ENCODE data around the gene H2BW2. TPM values are rescaled to one million over a fixed set of nuclear protein-coding genes. Genes with fewer than 3 reads are reported as not detected.

H2BW2 gene
- total RNA-seq, 2 donors from 2014 or later: not detected

DNA sequence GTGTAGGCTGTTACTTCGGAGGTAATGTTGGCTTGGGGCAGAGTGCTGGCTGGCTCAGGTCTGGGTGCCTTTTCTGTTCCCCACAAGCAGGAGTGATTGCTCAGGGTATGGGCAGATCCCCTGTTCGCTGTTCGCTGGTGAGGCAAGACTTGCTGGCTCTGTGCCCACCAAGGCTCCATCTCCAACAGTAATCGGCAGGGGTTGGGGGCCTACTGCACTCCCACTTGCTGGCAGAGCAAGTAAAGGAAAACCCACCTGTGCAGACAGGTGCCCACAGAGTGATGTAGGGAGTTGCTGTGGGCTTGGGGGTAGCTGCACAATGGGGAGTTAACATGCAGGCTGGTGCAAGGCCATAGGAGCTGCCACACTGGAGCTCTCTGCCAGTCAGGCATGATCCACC is 44.3 kb downstream of the H2BW2 start:
- DNase-seq: no peak
- no peak overlapping the region for H3K27ac ChIP-seq
- peaks cover 5% of the 10 kb centered on the region for H3K27me3 ChIP-seq
- H3K36me3 ChIP-seq: no peaks in the 10 kb centered on the region
- no peak overlapping the region for H3K4me3 ChIP-seq
- no peak overlapping the region for H3K9ac ChIP-seq (ENCODE audit: low read depth in 2 of 2, low read length in 2 of 2)
- no peaks in the 10 kb centered on the region for H3K9me3 ChIP-seq
- intact Hi-C loops (cut with DNase I): no loop called here
- TF ChIP-seq, protein P1, sequence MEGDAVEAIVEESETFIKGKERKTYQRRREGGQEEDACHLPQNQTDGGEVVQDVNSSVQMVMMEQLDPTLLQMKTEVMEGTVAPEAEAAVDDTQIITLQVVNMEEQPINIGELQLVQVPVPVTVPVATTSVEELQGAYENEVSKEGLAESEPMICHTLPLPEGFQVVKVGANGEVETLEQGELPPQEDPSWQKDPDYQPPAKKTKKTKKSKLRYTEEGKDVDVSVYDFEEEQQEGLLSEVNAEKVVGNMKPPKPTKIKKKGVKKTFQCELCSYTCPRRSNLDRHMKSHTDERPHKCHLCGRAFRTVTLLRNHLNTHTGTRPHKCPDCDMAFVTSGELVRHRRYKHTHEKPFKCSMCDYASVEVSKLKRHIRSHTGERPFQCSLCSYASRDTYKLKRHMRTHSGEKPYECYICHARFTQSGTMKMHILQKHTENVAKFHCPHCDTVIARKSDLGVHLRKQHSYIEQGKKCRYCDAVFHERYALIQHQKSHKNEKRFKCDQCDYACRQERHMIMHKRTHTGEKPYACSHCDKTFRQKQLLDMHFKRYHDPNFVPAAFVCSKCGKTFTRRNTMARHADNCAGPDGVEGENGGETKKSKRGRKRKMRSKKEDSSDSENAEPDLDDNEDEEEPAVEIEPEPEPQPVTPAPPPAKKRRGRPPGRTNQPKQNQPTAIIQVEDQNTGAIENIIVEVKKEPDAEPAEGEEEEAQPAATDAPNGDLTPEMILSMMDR (IDR thresholded peaks at IDR 0.05): no peak
- H3K4me1 ChIP-seq: no peaks in the 10 kb centered on the region

DNA sequence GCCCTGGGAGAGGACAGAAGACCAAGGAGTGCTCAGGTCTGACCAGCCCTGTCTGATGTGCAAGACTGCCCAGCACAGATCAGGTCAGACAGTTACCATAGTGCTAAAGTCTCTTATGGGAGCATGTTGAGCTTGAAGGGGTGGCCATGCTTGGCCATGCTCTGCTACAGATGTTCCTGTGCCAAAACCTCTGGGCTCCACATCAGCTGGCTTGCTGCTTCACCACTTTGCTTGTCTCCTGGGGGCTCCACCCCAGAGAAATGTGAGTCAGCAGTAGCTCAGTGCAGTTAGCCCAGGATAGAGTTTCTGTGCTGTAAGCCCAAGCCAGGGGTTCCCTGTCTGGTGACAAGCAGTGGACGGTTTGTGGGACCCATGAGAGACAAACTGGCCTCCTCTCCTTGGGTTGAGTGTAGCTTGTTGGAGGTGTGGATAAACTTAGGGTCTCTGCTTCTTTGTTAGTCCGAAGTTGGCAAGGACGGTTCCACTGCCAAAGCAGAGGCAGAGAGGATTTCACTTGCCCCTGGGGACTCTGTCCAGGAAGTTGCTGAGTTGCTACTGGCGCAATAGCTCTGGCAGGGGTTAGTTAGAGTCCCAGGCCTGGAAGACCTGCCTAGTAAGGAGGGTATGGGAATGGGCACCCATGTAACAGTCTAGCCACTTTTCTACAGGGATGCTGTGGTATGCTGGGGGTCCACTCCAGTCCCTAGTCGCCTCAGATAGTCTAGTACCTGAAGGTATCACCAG is 45.0 kb downstream of the H2BW2 start:
- H3K27ac ChIP-seq: no peak overlapping the region
- no peaks in the 10 kb centered on the region for H3K36me3 ChIP-seq
- H3K9ac ChIP-seq (ENCODE audit: low read depth in 2 of 2, low read length in 2 of 2): no peak overlapping the region
- no peak for DNase-seq
- TF ChIP-seq, protein P1 (IDR thresholded peaks at IDR 0.05): no peak
- intact Hi-C loops (cut with DNase I): no loop called here
- peaks cover 5% of the 10 kb centered on the region for H3K27me3 ChIP-seq
- no peaks in the 10 kb centered on the region for H3K4me1 ChIP-seq
- H3K4me3 ChIP-seq: no peak overlapping the region
- H3K9me3 ChIP-seq: no peaks in the 10 kb centered on the region

GRCh38 chrX:104085477-104085876 is 45.7 kb downstream of the H2BW2 start:
- Histone ChIP-seq H3K4me1 (no peaks in the 10 kb centered on the region), H3K27ac (no peak overlapping the region), H3K27me3 (peaks cover 5% of the 10 kb centered on the region), H3K9ac (ENCODE audit: low read depth in 2 of 2, low read length in 2 of 2) (no peak overlapping the region), H3K36me3 (no peaks in the 10 kb centered on the region), H3K9me3 (no peaks in the 10 kb centered on the region), H3K4me3 (no peak overlapping the region)
- intact Hi-C loops (cut with DNase I): no loop called here
- TF ChIP-seq, protein P1 (IDR thresholded peaks at IDR 0.05): no peak
- DNase-seq: no peak

DNA sequence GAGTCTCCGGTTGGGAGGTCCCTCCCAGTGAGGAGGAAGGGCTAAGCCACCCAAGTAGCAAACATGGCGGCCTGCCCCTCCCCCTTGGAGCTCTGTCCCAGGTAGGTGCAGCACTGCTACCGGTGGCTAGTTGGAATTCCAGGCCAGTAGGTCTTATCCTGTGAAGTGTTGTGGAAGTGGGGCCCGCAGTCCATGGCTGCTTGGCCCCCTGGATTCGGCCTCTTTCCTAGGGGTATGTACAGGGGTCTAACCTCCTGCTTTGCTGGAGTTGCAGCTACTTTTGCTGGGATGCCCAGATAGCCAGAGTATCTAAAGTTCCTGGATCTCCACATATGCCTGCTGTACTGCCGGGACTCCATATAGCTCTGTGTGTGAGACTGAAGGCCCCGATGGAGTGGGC is 46.2 kb downstream of the H2BW2 start:
- H3K9me3 ChIP-seq: no peaks in the 10 kb centered on the region
- H3K27me3 ChIP-seq: peaks cover 5% of the 10 kb centered on the region
- H3K27ac ChIP-seq: no peak overlapping the region
- H3K4me3 ChIP-seq: no peak overlapping the region
- H3K4me1 ChIP-seq: no peaks in the 10 kb centered on the region
- DNase-seq: no peak
- TF ChIP-seq, protein P1 (IDR thresholded peaks at IDR 0.05): no peak
- no peaks in the 10 kb centered on the region for H3K36me3 ChIP-seq
- intact Hi-C loops (cut with DNase I): no loop called here
- no peak overlapping the region for H3K9ac ChIP-seq (ENCODE audit: low read depth in 2 of 2, low read length in 2 of 2)

Other genes starting within 250 kb of the H2BW2 start
- 1 to 10 TPM in 1 of 2 donors, under 1 TPM in 1; 0.54 to 1.2 TPM for gene RAB9B, start 207.7 kb upstream of the H2BW2 start, total RNA-seq
- gene TMSB15B, start 77.3 kb upstream of the H2BW2 start, total RNA-seq: 1 to 10 TPM; 2.7 to 3.0 TPM
- not detected for gene H2BW1, start 26.2 kb upstream of the H2BW2 start, total RNA-seq
- gene TMSB15C, start 36.3 kb downstream of the H2BW2 start, total RNA-seq: 1 to 10 TPM in 1 of 2 donors, under 1 TPM in 1; 0.89 to 1.2 TPM
- gene ZCCHC18, start 72.6 kb downstream of the H2BW2 start, total RNA-seq: under 1 TPM in 1 of 2 donors, not detected in 1; 0.98 TPM
- gene SLC25A53, start 117.1 kb downstream of the H2BW2 start, total RNA-seq: 1 to 10 TPM; 7.5 to 8.6 TPM
- gene FAM199X, start 126.5 kb downstream of the H2BW2 start, total RNA-seq: 10 to 100 TPM; 20.9 to 29.3 TPM
- gene ESX1, start 215.0 kb downstream of the H2BW2 start, total RNA-seq: not detected